Uterus (tissue), 4 donors: ENCODE results near the gene LCE5A. TPM values are rescaled to one million over a fixed set of nuclear protein-coding genes. Genes with fewer than 3 reads are reported as not detected.

Experiments used
- DNase-seq, 2 donors: peaks; one replicate each; pipeline ENCODE4 v3.0.0-alpha.2; 2019 to 2020
- H3K27ac ChIP-seq, 2 donors: fragments of 200-600 bp; sonication (generic); 1 replicate in 1 of 2; 2 replicates in 1 of 2; pipeline ENCODE4 v1.5.1; 2016 to 2018
- H3K27me3 ChIP-seq, 2 donors: fragments of 200-600 bp; sonication (generic); one replicate each; pipeline ENCODE4 v1.5.1; 2018 to 2019; ENCODE audit warnings: control low read depth in 1 of 2
- H3K36me3 ChIP-seq, 2 donors: fragments of 200-600 bp; sonication (generic); one replicate each; pipeline ENCODE4 v1.5.1; 2019; ENCODE audit warnings: control low read depth in 1 of 2
- H3K4me1 ChIP-seq, 2 donors: fragments of 200-600 bp; sonication (generic); one replicate each; pipeline ENCODE4 v1.5.1; 2018 to 2019; ENCODE audit warnings: control low read depth in 1 of 2
- H3K4me3 ChIP-seq, 2 donors: fragments of 200-600 bp; sonication (generic); 1 replicate in 1 of 2; 2 replicates in 1 of 2; pipeline ENCODE4 v1.5.1; 2018 to 2019; ENCODE audit warnings: mild to moderate bottlenecking in 1 of 2
- H3K9me3 ChIP-seq, 2 donors: fragments of 200-600 bp; sonication (generic); one replicate each; pipeline ENCODE4 v1.5.1; 2019; ENCODE audit warnings: control low read depth in 1 of 2
- POLR2A ChIP-seq, 2 donors: fragments of 450-650 bp; IDR thresholded peaks; one replicate each; pipeline ENCODE4 v1.6.1; 2016; ENCODE audit warnings: antibody characterized with exemption in 2 of 2, mild to moderate bottlenecking in 1 of 2, moderate library complexity in 1 of 2
- intact Hi-C: fragments of 100-400 bp; cut with DNase I; formaldehyde crosslinking; loops from one replicate; pipeline ENCODE4 v1.15.1; 2023; ENCODE audit warnings: low total_unique reads
- total RNA-seq, 4 donors: library from RNA; depleted of rRNA in 3 of 4; stranded (reverse); fragments of >200 nt in 3 of 4; gene quantifications; one replicate each; pipeline versions ENCODE4 v1.1.0 to v1.2.4, GENCODE V29; 2014 to 2023
- TF ChIP-seq, protein P1 (sequence below), 4 experiments: fragments of 200-600 bp in 2 of 4; fragments of 450-650 bp in 2 of 4; sonication (generic) in 2 of 4; IDR thresholded peaks; one replicate each; pipeline ENCODE4 v1.5.1; 2016 to 2019; ENCODE audit warnings: antibody characterized with exemption in 4 of 4, mild to moderate bottlenecking in 2 of 4, moderate library complexity in 1 of 4
- donor health status: DM: yes; HTN: yes; CAD: no.

LCE5A gene
- not detected for total RNA-seq

GRCh38 chr1:152510503-152510902, at the start of gene LCE5A:
Gene LCE5A, plus strand, starts transcription at chr1:152510803. Its CDS starts 732 bp downstream, at chr1:152511535.
- Histone ChIP-seq H3K4me3 (no peak within 1 kb of the TSS), H3K27ac (no peak within 1 kb of the TSS), H3K36me3 (no peaks in the 10 kb centered on the region), H3K9me3 (no peaks in the 10 kb centered on the region), H3K4me1 (no peaks in the 10 kb centered on the region), H3K27me3 (no peaks in the 10 kb centered on the region)
- no peak for TF ChIP-seq POLR2A (IDR thresholded peaks at IDR 0.05)
- TF ChIP-seq, protein P1, sequence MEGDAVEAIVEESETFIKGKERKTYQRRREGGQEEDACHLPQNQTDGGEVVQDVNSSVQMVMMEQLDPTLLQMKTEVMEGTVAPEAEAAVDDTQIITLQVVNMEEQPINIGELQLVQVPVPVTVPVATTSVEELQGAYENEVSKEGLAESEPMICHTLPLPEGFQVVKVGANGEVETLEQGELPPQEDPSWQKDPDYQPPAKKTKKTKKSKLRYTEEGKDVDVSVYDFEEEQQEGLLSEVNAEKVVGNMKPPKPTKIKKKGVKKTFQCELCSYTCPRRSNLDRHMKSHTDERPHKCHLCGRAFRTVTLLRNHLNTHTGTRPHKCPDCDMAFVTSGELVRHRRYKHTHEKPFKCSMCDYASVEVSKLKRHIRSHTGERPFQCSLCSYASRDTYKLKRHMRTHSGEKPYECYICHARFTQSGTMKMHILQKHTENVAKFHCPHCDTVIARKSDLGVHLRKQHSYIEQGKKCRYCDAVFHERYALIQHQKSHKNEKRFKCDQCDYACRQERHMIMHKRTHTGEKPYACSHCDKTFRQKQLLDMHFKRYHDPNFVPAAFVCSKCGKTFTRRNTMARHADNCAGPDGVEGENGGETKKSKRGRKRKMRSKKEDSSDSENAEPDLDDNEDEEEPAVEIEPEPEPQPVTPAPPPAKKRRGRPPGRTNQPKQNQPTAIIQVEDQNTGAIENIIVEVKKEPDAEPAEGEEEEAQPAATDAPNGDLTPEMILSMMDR (IDR thresholded peaks at IDR 0.05) = no peak
- DNase-seq = no peak
- intact Hi-C loops = no loop called here

DNA sequence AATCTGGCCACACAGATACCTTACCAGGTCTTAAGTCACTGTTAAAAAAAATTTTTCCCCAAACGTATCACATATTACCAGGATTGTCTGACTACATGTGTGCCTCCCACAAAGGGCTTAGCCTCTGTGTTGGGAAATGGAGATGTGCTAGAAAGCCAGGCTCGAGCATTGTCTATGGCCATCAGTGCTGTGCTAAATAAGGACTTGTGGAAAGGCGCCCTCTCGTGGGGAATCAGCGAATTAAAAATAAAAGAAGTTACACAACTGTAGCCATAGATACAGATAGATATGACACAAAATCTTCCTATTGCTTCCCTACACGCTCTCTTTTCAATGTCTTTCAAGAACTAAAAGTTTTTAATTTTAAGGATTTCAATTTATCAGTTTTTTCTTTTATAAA, 49.1 kb upstream of the LCE5A start:
- Histone ChIP-seq H3K4me1 (no peaks in the 10 kb centered on the region), H3K9me3 (no peaks in the 10 kb centered on the region), H3K27ac (no peak overlapping the region), H3K4me3 (no peak overlapping the region), H3K36me3 (no peaks in the 10 kb centered on the region), H3K27me3 (no peaks in the 10 kb centered on the region)
- DNase-seq = peak in 1 of 2 donors; percentile 18
- intact Hi-C loops = no loop called here
- no peak for TF ChIP-seq POLR2A (IDR thresholded peaks at IDR 0.05)
- TF ChIP-seq, protein P1 (IDR thresholded peaks at IDR 0.05) = peak in 3 of 4 experiments; percentile 8 to 41 (median 25)

DNA sequence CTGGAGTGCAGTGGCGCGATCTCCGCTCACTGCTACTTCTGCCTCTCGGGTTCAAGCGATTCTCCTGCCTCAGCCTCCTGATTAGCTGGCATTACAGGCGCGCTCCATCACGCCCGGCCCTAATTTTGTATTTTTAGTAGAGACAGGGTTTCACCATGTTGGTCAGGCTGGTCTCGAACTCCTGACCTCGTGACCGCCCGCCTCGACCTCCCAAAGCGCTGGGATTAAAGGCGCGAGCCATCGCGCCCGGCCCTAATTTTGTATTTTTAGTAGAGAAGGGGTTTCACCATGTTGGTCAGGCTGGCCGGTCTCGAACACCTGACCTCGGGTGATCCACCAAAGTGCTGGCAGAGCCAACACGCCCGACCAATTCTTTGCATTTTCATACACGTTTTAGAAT, 48.0 kb upstream of the LCE5A start:
- Histone ChIP-seq H3K4me3 (no peak overlapping the region), H3K4me1 (no peaks in the 10 kb centered on the region), H3K36me3 (no peaks in the 10 kb centered on the region), H3K27me3 (no peaks in the 10 kb centered on the region), H3K9me3 (no peaks in the 10 kb centered on the region), H3K27ac (no peak overlapping the region)
- intact Hi-C loops = no loop called here
- no peak for DNase-seq
- TF ChIP-seq POLR2A (IDR thresholded peaks at IDR 0.05) = no peak
- TF ChIP-seq, protein P1 (IDR thresholded peaks at IDR 0.05) = no peak

DNA sequence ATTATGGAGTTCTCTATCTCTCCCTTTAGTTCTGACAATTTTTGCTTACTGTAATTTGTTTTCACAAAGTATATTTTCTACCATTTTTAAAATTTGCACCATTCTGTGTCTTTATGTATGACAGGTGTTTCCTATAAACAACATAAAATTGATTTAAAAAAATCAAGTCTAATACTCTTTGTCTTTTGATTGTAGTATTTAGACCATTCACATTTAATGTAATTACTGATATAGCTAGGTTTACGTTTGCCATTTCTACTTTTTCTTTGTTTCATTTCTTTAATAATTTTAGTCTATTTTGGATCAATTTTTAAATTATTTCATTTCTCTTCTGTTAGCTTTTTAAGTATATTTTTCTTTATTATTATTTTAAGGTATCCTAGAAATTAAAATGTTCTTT, 44.4 kb upstream of the LCE5A start:
- Histone ChIP-seq H3K27ac (no peak overlapping the region), H3K4me1 (no peaks in the 10 kb centered on the region), H3K9me3 (no peaks in the 10 kb centered on the region), H3K27me3 (no peaks in the 10 kb centered on the region), H3K4me3 (no peak overlapping the region), H3K36me3 (no peaks in the 10 kb centered on the region)
- intact Hi-C loops = no loop called here
- DNase-seq = no peak
- TF ChIP-seq POLR2A (IDR thresholded peaks at IDR 0.05) = no peak
- TF ChIP-seq, protein P1 (IDR thresholded peaks at IDR 0.05) = no peak

DNA sequence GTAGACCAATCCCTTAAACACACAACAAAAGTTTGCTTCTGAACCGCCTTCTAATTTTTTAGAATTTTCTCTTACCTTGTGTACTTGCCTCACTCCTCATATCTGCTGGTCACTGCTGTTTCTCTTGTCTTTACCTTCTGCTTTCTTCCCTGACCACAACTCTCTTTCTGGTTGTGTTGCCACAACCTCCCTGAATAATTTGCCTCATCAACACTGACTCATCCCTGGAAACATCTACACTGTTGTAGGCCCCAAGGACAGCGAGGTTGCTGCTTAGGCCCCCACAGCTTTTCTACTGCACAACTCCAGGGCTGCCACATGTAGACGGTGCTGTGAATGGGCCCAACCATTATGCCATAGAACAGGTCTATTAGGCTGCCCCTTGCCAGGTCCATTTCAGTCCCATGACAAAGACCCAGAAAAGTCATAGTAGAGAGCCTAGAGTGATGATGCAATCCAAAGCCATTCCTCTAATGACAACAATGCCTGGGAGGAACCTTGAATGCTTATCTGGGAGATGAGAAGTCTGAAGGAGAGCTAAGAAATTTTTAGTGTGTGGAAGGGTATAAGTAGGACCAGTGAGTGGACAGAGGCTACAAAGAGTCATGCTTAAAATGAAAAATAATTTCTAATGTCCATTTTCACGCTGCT, 36.6 kb upstream of the LCE5A start:
- Histone ChIP-seq H3K9me3 (no peaks in the 10 kb centered on the region), H3K36me3 (no peaks in the 10 kb centered on the region), H3K27ac (no peak overlapping the region), H3K4me3 (no peak overlapping the region), H3K27me3 (no peaks in the 10 kb centered on the region), H3K4me1 (no peaks in the 10 kb centered on the region)
- DNase-seq = no peak
- TF ChIP-seq POLR2A (IDR thresholded peaks at IDR 0.05) = no peak
- TF ChIP-seq, protein P1 (IDR thresholded peaks at IDR 0.05) = no peak
- intact Hi-C loops = no loop called here
